ENCODE data around the gene SIAH3. TPM values are rescaled to one million over a fixed set of nuclear protein-coding genes. Genes with fewer than 3 reads are reported as not detected.
A peak's percentile ranks its signal among the peaks of the same experiment; 100 is the strongest.

The SIAH3 gene
- polyA plus RNA-seq, 5 donors: 0.04 to 0.22 (median 0.15) TPM

DNA sequence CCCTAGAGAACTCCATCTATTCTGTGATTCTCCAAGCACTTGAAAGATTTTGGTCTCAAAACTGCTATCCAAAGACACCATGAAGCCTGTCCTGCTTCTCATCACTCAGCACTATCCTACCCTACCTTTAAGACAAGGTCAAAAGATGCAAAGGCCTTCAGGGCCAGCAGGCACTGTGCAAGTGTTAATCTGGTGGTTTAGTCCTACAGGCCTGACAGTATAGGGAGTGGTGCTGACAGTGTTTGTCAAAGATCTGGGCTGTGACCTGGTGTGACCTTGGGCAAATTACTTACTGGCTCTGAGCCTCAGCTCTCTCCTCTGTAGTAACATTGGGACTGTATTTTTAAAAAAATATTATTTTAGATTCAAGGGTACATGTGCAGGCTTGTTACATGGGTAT, 28.0 kb downstream of the SIAH3 start:
- DNase-seq: no peak

DNA sequence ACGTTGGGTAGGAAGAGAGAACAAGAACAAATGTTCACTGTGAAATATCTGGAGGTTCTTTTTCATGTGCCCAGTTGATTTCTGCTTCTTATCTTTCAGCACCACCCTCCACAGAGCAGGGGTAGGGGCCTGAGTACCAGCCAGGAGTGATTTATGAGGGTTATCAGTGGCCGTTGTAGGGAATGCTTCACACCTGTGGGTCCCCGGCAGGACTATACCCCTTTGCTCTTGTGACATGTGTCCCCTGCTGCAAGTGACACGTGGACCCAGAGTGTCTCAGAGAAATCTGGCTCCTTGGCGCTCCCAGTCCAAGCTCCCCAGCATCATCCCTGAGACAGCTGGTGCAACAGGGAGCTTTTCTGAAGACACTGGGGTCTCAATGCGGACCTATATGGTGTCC, 29.7 kb downstream of the SIAH3 start:
- no peak for DNase-seq

DNA sequence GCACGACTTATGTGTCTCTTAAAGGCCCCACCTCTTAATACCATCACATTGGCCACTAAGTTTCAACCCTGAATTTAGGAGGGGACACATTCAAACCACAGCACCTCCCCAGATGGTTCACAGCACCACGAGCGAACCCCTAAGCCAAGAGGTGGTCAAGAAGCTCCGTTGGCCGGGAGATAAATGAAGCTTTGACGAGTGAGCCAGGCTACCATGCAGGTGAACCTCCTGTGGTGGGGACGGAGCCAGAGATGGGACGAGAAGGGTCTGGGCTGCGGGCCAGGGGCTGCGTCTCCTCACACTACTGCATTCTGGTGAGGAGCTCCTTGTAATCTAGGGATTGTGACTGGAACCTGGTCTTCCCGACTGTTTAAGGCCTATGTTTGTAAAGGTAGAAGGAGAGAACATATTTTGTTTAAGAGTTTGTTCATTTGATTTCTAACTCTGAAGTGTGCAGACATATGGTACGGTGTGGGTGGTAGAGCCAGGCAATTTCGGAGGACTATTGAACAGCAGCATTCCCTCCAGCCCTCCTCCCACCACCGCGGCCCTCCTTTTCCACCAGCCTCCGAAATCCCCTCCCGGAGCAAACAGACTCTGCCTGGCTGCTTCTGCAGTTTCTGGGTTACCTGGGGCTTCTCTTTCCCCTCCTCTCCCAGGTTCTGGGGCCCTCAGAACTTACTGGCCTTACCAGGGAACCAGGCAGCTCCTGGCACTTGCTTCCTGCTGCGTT, 31.3 kb downstream of the SIAH3 start:
- no peak for DNase-seq

DNA sequence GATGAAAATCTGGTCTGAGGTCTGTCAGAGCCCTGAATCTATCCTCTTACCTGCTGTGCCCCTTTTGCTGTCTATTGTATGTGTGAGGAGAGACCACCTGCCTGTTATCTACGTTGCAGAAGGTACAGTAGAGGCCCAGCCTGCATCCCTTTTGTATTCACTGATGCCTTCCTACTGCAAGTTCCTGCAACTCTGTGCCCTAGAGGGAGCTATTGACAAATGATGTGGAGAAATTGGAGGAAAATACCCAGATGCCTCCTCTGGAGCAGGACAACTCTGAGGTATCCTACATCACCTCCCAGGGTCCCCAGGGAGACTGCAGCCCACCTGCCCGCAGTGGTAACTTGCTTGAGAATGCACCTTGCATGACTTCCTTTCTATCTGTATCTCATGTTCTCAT, 33.7 kb downstream of the SIAH3 start:
- DNase-seq: no peak

DNA sequence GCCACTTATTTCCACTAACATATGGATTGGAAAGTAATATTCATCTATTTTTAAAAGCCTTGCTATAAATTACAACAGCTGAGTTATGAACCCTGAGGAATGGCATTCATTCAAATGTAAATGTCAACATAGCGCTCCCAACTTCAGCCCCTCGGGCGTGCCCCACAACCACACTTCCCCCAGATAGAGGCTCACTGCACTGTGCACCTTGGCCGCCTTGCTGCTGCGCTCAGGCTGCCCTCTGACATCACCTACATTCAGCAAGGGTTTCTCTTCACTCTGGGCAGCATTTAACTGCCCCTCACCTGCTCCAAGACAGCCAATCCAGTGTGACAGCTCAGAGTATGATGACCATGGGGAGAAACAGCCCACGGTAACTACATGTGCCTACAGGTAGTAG, 35.1 kb downstream of the SIAH3 start:
- no peak for DNase-seq

DNA sequence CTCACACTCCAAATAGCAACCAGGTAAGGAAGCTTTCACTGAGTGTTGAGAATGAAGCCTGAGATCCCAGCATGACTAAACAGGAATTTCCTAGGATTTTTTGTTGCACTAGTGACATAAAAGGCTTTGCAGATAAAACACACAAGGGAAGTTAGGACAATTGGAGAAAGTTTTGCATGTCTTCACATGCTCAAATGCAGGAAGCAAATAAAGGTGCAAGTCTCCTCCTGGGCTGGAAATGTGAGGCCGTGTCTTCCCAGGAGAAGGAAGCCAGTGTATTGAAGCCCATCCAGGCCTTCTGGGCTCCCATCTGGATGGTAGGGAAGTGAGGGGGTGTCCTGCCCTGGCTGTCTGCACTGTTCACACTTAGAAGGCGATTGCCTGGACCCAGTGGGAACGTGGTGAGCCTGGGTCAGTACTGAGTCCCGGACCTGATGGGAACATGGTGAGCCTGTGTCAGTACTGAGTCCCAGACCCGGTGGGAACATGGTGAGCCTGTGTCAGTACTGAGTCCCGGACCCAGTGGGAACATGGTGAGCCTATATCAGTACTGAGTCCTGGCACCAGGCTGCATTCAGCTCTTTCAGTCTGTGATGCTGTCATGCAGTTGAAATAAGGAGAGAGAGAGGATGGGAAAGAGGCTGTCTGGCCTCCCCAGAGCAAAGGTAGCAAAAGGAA, 38.7 kb downstream of the SIAH3 start:
- DNase-seq: no peak

DNA sequence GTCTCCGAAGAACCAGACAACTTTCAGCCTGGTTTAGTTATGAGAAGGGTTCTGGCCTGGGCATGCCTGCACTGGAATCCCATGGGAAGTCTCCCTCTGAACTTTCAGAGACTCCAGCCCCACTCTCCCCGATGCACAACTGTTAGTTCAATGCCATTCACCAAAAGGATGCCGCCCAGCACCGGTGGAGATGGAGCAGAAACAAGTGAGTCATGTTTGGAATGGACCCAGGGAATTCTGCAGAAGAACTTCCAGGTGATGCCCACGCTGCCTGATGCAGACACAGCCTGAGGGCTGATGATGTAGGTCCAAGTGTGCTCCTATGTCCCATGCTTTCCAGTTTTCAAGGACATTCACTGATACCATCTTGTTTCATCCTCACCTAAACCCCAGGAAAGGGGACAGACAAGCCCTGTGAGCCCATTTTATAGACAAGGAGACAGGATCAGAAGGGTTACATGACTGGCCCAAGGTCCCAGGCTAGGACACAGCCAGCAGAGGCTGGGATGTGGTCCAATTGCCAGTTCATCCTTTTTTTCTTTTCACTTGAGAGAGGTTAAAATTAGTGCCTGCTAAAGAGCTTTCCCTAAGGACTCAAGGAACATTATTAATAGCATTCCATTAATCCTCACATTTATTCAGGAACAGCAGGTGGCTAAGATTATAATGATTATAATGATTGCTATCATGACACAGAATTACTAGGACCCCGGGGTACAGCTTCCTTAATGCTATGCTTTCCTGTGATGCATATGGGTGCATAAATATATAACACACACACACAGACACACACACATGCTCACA, 39.5 kb downstream of the SIAH3 start:
- DNase-seq: no peak

DNA sequence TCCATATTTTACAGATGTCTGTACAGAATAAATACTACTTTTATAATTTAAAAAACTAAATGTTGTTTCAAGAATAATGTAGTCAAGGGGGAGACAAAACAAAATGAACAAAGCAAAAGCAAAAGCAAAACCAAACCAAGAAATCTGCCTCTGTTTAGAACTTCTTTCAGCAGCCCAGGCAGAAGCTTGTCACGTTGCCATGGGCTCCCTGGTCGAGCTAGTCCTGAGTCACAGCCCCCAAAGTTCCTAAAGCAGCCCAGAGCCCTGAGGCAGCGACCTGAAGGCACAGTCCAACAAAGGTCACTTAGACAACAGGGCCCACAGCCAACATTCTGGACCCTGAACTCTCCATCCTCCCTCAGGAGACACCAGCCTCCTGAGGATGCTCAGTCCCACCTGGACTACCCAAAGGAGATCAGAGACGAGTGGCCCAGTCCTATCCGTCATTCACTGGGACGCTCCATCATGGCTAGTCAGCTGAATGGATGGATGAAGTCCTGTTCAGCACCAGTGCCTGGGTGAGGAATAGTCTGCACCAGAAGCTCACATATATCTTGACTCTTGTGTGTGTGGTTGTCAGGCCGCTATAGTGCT, 41.7 kb downstream of the SIAH3 start:
- no peak for DNase-seq

DNA sequence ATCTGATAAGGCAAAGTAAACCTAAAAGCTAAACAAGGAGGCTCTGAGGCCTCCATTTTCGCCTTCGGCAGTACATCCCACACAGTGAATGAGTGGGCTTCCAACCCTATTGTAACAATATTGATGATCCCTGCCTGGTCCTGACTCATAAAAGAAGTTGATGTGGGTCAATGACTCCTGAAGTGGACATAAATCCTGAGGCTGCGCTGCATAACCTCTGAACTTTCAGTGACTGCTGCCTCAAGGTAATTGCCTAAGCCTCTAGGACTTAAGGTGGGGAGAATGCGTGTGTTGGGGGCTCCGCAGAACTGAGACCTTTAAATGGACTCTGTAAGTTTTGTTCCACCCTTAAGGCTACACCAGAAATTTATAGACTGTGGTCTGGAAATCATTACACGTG, 42.6 kb downstream of the SIAH3 start:
- DNase-seq: no peak

DNA sequence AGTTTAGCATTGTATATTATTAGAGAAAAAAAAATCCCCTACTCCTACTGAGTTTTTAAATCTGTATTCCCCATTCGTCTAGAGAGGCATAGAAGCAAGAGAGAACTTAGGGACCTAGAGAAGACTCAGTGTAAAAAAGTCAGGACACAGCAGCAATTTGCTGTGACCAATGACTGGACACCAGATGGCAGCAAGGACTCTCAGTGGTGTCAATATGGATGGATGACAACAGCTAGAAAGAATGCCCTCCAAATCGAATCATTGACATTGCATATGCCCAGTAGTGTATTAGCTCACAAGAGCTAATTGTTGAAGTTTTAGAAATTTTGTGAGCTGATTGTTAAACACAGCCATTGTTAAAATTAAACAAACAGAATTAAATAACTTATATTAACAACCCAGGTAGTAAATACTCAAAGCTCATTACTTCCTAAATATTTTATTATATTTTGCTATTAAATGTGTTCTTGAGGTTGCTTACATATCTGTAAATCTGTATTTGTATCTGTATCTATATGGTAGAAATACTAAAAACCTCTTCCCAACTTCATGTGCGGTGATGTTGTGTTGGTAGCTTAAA, 43.9 kb downstream of the SIAH3 start:
- DNase-seq: peak; percentile 6 to 12

DNA sequence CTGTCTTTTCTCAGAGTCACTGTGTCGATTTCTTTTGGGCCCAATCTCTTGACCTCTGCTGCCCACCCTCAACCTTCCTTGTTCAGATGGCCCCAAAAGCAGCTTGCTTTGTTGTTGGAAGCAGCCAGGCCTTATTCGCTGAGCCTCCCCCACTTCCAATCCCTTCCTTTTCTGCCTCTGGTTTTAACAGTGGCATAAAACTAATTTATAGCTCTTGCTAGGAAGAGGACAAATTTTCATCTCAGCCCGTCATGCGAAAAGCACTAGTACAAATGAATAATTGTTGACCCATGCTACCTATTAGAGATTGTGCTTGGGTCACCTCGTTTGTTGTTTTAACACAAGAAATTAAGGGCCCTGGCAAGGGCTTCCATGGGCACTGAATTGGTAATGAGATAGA, 51.1 kb downstream of the SIAH3 start:
- DNase-seq: no peak

DNA sequence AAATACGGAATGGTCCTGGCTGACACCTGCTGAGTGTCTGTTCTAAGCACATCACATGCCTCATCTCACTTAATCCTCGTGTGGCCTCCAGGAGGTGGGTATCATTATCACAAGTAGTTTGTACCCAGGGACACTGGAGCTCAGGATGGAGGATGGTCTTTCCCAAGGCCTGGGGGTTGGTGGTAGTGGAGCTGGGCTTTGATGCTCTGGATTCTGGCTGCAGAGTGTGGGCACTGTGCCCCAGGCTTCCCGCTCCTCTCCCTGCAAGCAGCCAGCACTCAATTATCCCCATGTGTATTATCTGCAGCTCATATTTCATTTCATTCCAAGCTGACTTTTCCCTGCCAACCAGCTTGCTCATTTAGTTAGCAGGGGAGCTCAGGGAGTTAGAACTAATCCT, 52.1 kb downstream of the SIAH3 start:
- DNase-seq: no peak

DNA sequence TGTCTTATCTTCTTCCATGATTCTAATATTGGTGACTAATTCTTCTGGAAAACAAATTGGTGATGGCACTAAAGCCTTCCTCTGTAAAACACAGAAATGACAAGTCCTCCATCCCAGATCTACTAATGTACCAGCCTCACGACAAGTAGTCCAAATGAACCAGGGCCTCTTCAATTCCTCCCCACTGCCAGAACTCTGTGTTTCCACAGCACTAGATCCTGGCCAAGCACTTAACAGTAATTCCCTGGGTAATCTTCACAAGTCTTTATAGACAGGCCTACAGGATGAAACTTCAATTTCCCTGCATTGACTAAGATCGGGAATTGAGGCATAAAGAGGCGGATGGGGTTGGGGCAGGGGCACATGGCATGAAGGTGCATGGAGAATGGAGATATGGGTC, 52.7 kb downstream of the SIAH3 start:
- DNase-seq: no peak

DNA sequence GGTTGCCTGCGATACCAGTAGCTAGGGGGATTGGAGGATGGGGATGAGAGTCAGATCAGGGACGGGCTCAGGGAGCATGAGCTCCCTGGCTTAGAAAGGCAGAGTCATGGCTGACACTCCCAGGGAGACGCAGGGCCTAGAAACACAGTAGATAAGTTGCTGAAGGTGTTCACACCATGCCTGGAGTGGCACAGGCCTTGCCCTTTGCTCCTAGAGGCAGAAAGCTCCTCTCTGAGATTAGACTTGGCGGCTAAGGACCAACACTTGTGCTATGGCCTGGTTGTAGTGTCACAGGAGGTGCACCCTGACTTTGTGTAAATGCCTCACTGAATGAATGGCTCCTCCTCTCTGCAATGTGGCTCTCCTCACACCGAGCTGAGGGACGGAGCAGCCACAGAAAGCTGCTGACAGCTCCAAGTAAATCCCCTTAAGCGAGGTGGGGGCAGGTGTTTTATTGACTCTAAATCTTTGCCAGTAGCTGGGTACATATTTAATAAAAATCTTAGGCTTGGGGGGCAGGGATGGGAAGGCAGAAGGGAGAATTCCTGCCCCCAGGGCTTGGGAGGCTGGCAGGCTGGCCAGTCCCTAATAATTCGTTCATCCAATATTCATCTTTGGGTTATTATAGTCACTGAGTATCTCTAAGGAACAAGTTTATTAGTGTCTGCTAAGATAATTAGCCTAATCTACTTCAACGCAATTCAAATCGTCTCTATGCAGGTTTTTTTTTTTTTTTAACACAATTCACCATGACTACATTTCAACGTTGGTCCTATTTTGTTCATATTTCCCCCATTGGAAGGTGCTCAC, 54.9 kb downstream of the SIAH3 start:
- DNase-seq: no peak

DNA sequence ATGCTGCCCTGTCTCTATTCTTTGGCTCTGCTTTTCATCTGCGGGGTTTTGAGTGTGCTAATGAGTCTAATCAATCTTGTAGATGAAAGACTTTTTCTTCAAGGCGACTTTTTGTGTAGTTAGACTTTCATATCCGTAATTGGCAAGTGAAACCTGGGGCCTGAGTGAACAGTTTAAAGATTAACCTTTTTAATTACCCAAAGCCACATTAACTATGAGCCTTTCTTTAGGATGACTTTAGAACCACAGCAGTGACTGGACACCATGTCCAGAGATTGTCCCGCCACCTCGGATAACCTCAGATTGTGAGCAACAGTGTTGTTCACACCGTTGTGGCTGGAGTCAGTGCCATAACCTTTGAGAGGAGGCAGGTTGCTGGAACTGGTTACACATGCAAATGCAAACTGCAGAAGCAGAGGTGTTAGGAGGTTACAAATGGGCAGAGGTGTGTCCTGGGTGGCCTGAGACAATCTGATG, 58.7 kb downstream of the SIAH3 start:
- DNase-seq: no peak

DNA sequence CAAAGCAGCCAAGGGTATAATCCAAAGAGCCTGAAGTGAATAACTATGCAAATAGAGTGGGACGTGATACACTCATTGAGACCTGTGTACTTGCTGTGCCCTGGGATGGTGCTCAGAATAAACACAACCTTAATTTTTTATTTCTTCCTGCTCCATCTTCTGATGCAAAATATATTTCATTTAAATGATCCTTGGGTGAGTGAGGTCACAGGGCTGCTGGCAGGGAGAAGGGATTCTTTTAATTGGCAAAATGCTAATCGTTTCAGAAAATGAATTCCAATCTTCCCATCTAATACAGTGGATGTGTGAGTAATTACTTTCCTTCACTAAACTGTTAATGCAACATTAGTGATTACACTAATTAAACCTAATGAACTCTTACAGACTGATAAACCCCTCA, 63.5 kb downstream of the SIAH3 start:
- no peak for DNase-seq

DNA sequence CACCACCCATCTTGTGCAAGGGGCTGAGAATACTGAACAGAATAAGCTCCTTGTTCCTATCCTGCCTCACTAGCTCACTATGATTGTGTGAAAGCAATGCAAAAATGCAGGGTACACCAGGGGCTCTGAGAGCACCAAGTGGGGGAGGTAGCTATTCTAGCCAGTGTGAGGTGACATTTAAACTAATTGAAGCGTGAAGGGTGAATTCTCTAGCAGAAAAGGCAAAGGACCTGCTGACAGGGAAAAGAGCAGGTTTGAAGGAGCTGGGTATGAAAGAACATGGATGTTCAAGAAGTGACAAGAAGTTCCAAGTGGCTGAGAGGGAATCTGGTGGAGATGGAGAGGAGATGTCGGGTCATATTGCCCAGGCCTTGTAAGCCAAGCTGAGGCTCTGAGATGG, 64.2 kb downstream of the SIAH3 start:
- DNase-seq: no peak

DNA sequence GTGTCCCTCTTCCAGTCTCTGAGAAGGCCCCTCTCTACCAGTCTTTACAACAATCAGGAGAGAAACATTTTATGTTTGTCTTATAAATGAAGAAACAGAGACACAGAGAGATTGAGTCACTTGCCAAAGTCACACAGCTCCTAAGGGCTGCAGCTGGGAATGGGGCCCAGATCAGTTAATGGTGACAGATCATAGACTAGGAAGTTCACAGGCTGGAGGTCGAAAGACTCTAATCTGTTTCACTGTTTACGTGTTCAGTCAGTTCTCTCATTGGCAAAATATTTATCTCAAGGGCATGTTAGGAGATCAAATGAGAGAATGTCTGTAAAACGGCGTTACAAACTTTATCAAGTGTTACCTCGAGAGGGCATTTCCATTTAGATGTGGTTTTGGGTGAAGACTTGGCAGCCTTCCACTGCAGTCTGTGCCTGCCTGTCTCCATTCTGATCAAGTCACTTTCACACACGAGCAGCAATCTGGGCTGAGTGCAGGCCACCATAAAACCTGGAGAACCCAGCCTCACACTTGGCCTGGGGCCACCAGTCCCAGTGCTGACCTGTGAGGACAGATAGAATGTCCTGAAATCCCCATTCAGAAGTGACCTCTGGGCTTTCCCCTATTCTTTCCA, 65.1 kb downstream of the SIAH3 start:
- DNase-seq: no peak

DNA sequence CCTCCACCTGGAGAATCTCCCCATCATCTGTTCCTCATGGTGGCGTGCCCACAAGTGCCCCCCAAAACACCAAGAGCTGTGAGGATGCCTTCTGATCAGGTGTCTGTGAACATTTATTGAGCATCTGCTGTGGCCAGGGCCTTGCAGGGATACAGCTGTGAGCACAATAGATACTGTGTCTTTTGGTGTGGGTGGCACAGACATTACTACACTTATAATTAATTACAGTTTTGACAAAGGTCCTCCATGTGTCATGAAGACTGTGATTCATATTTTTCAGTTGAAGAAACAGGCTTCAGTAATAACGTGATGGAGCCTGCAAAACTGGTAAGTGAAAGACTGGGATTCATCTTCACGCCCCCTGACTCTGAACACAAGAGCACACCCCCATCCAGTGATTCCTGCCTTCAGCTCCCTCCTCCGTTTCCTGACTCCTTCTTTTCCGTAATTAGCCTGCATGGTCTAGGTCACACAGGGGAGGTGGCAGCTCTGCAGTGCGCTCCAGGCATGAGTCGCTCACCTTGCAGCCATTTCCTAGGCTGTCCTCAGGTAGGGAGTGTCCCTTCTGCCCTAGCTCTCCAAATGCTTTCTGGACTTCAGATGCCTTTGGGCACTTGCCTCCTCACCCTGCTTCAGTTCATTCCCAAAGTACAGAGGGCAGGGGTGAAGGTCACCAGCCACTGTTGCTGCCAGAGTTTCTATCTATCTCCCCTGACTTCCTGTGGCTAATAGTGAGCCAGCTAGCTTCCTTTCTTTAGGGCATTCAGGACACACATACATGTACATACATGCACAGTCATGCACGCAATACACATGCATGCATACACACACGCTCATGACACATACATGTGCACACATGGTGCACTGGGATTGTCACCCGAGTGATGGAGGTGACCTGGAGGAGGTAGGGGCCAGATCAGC, 66.5 kb downstream of the SIAH3 start:
- no peak for DNase-seq

All from right lung (tissue), 5 donors.